NOMO-1 treated with DMSO at 0.1 percent for 48 hours (cell line): ENCODE data around the gene PTH2.
A peak's percentile ranks its signal among the peaks of the same experiment; 100 is the strongest.
"Not testable (repeated sequence)": the region's sequence is repeated elsewhere in the genome, so short reads cannot be mapped to it uniquely, and the experiment has no call there.

Source experiments
- DNase-seq: peaks from one replicate; lab custom pipeline; 2025; ENCODE audit not compliant: unreplicated experiment; lab: John Stamatoyannopoulos, UW

The PTH2 gene

GRCh38 chr19:49448432-49448786 lies 25.2 kb upstream of the PTH2 start:
- no peak for DNase-seq

GRCh38 chr19:49447485-49448431 lies 24.5 kb upstream of the PTH2 start:
- DNase-seq = no peak

- DNase-seq = no peak
Observed at GRCh38 chr19:49445997-49446396, 22.8 kb upstream of the PTH2 start.

- not testable (repeated sequence) for DNase-seq
Observed at GRCh38 chr19:49444100-49444700, 21.0 kb upstream of the PTH2 start.

- DNase-seq = peak; percentile 93
Observed at GRCh38 chr19:49443366-49444099, 20.3 kb upstream of the PTH2 start.

GRCh38 chr19:49442771-49443365 lies 19.6 kb upstream of the PTH2 start:
- DNase-seq = peak; percentile 51

- peak; percentile 38 for DNase-seq
Observed at GRCh38 chr19:49442354-49442753, 19.1 kb upstream of the PTH2 start.

- no peak for DNase-seq
Observed at GRCh38 chr19:49441960-49442350, 18.7 kb upstream of the PTH2 start.

GRCh38 chr19:49441210-49441959 lies 18.1 kb upstream of the PTH2 start, which contains the start of gene SLC17A7:
Gene SLC17A7, minus strand, starts transcription at chr19:49441527. Its CDS starts 148 bp downstream, at chr19:49441379.
- no peak for DNase-seq

GRCh38 chr19:49440439-49441209 lies 17.4 kb upstream of the PTH2 start:
- no peak for DNase-seq

- no peak for DNase-seq
Observed at GRCh38 chr19:49439836-49440235, 16.6 kb upstream of the PTH2 start.

GRCh38 chr19:49438261-49438660 lies 15.0 kb upstream of the PTH2 start:
- no peak for DNase-seq

GRCh38 chr19:49437231-49437630 lies 14.0 kb upstream of the PTH2 start:
- no peak for DNase-seq

- DNase-seq = no peak
Observed at GRCh38 chr19:49436381-49437017, 13.3 kb upstream of the PTH2 start.

- no peak for DNase-seq
Observed at GRCh38 chr19:49435670-49436069, 12.4 kb upstream of the PTH2 start.

GRCh38 chr19:49434907-49435583 lies 11.8 kb upstream of the PTH2 start:
- DNase-seq = no peak

GRCh38 chr19:49433240-49433901 lies 10.1 kb upstream of the PTH2 start:
- DNase-seq = no peak
